Activated CD4-positive, alpha-beta T cell treated with anti-CD3 and anti-CD28 coated beads, Interleukin-2, amount 10 ng/mL, durations not matched to agents 24 days and 14 days (primary cell): Measurements from ENCODE around the gene HOXC11. TPM values are rescaled to one million over a fixed set of nuclear protein-coding genes. Genes with fewer than 3 reads are reported as not detected.

Experiments used
- DNase-seq: peaks from one replicate; pipeline ENCODE4 v3.0.0; 2022
- H3K27ac Mint-ChIP-seq: one replicate; pipeline ENCODE4 v1.8.0; 2022; ENCODE audit warnings: mild to moderate bottlenecking, mixed read lengths
- H3K27me3 Mint-ChIP-seq: one replicate; pipeline ENCODE4 v1.8.0; 2022; ENCODE audit warnings: mixed read lengths
- H3K36me3 Mint-ChIP-seq: one replicate; pipeline ENCODE4 v1.8.0; 2022; ENCODE audit warnings: low read depth, mild to moderate bottlenecking, mixed read lengths
- H3K4me1 Mint-ChIP-seq: one replicate; pipeline ENCODE4 v1.8.0; 2021; ENCODE audit warnings: mixed read lengths
- H3K4me3 Mint-ChIP-seq: one replicate; pipeline ENCODE4 v1.8.0; 2022; ENCODE audit warnings: mild to moderate bottlenecking, moderate library complexity, mixed read lengths
- H3K9me3 Mint-ChIP-seq: one replicate; pipeline ENCODE4 v1.8.0; 2021; ENCODE audit warnings: mixed read lengths
- intact Hi-C: fragments of 100-400 bp; cut with micrococcal nuclease; formaldehyde crosslinking; loops from one replicate; pipeline ENCODE4 v1.15.1; 2023
- total RNA-seq: library from RNA; stranded (reverse); gene quantifications from 2 replicates; pipeline ENCODE4 v1.2.3, GENCODE V29; 2022

Gene HOXC11
- total RNA-seq, 1 donor from 2014 or later, result not detected

GRCh38 chr12:54017878-54018467 is 45.0 kb downstream of the HOXC11 start:
- peak overlapping the region; percentile 37 for H3K27ac Mint-ChIP-seq
- H3K36me3 Mint-ChIP-seq, result peaks cover 2% of the 10 kb centered on the region
- peak; percentile 91 for DNase-seq
- H3K4me3 Mint-ChIP-seq, result peak overlapping the region; percentile 86
- H3K9me3 Mint-ChIP-seq, result no peaks in the 10 kb centered on the region
- H3K4me1 Mint-ChIP-seq, result peaks cover 17% of the 10 kb centered on the region
- H3K27me3 Mint-ChIP-seq, result peaks cover 79% of the 10 kb centered on the region
- intact Hi-C loops, result loop anchor here (1.0 kb wide), 1 partner anchor 12 kb away; no protein-coding TSS in a partner anchor

DNA sequence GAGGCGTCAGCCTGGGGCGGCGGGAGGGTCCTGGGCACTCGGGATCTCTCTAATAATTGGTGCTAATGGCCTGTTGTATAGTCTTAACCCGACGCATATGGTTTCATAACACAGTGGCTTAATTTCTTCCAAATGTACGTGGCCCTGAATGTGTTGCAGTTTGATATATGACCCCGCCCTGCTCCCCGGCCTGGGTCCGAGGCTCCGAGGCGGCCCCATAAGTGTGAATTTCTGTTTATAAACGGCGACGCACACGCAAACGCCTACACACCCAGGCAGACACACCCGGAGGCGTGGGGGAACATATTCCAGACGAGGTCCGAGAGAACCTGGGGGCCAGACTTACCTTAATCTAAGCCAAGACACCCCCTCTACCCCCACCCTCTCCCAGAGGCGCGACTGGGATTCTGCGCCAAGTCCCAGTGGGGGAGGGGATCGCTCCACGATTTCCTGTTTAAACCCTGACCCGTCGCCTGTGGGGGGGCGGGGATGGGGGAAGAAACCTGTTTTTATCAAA is 45.6 kb downstream of the HOXC11 start:
- no peak for DNase-seq
- intact Hi-C loops, result no loop called here
- Mint-ChIP-seq H3K36me3 (peaks cover 2% of the 10 kb centered on the region), H3K27me3 (peaks cover 79% of the 10 kb centered on the region), H3K9me3 (no peaks in the 10 kb centered on the region), H3K4me1 (peaks cover 17% of the 10 kb centered on the region), H3K27ac (no peak overlapping the region), H3K4me3 (peak overlapping the region; percentile 86)

GRCh38 chr12:54019091-54019811 is 46.3 kb downstream of the HOXC11 start:
- peak overlapping the region; percentile 37 for H3K27ac Mint-ChIP-seq
- H3K4me1 Mint-ChIP-seq, result peaks cover 17% of the 10 kb centered on the region
- H3K27me3 Mint-ChIP-seq, result peaks cover 78% of the 10 kb centered on the region
- peaks cover 2% of the 10 kb centered on the region for H3K36me3 Mint-ChIP-seq
- DNase-seq, result no peak
- H3K4me3 Mint-ChIP-seq, result no peak overlapping the region
- intact Hi-C loops, result no loop called here
- no peaks in the 10 kb centered on the region for H3K9me3 Mint-ChIP-seq

- intact Hi-C loops, result no loop called here
- no peak overlapping the region for H3K27ac Mint-ChIP-seq
- no peaks in the 10 kb centered on the region for H3K9me3 Mint-ChIP-seq
- DNase-seq, result no peak
- H3K36me3 Mint-ChIP-seq, result peaks cover 2% of the 10 kb centered on the region
- H3K4me1 Mint-ChIP-seq, result peaks cover 15% of the 10 kb centered on the region
- peaks cover 75% of the 10 kb centered on the region for H3K27me3 Mint-ChIP-seq
- no peak overlapping the region for H3K4me3 Mint-ChIP-seq
These were observed 47.1 kb downstream of the HOXC11 start for GRCh38 chr12:54019924-54020590.

- no peak overlapping the region for H3K27ac Mint-ChIP-seq
These were observed 47.9 kb downstream of the HOXC11 start for GRCh38 chr12:54020591-54021405.

DNA sequence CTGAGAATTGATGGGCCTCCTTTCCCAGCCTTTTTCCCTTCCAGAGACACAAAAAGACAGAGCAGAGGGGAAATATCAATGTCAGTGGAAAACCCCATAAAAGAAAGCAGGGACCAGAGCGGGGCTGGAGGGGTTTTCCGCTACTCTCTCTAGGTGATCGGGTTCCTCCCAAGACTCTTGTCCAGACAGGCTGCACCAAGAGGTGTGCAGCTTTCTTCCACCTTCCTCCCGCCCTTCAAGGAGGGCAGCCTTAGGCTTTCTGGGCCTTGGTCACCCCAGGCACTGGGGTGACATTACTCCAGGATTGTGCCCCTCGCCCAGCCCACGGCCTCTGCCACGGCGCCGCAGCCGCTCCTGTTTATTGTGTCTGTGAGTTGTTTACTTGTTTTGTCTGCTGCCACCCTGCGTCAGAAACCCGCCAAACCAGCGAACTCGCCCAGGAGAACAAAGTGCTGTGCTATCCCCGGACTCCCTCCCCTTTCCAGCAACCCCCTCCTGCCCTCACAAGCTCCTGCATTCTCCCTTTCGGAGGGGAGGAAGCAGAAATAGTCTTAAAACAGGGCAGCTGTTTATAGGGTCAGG is 48.6 kb downstream of the HOXC11 start:
- peaks cover 2% of the 10 kb centered on the region for H3K36me3 Mint-ChIP-seq
- peaks cover 13% of the 10 kb centered on the region for H3K4me1 Mint-ChIP-seq
- intact Hi-C loops, result no loop called here
- H3K9me3 Mint-ChIP-seq, result no peaks in the 10 kb centered on the region
- DNase-seq, result no peak
- no peak overlapping the region for H3K4me3 Mint-ChIP-seq
- H3K27me3 Mint-ChIP-seq, result peaks cover 76% of the 10 kb centered on the region
- H3K27ac Mint-ChIP-seq, result no peak overlapping the region

More at GRCh38 chr12:54020591-54021405, 47.9 kb downstream of the HOXC11 start:
- intact Hi-C loops, result no loop called here
- Mint-ChIP-seq H3K36me3 (peaks cover 2% of the 10 kb centered on the region), H3K4me3 (no peak overlapping the region), H3K9me3 (no peaks in the 10 kb centered on the region), H3K27me3 (peaks cover 75% of the 10 kb centered on the region), H3K4me1 (peaks cover 13% of the 10 kb centered on the region)
- DNase-seq, result no peak

DNA sequence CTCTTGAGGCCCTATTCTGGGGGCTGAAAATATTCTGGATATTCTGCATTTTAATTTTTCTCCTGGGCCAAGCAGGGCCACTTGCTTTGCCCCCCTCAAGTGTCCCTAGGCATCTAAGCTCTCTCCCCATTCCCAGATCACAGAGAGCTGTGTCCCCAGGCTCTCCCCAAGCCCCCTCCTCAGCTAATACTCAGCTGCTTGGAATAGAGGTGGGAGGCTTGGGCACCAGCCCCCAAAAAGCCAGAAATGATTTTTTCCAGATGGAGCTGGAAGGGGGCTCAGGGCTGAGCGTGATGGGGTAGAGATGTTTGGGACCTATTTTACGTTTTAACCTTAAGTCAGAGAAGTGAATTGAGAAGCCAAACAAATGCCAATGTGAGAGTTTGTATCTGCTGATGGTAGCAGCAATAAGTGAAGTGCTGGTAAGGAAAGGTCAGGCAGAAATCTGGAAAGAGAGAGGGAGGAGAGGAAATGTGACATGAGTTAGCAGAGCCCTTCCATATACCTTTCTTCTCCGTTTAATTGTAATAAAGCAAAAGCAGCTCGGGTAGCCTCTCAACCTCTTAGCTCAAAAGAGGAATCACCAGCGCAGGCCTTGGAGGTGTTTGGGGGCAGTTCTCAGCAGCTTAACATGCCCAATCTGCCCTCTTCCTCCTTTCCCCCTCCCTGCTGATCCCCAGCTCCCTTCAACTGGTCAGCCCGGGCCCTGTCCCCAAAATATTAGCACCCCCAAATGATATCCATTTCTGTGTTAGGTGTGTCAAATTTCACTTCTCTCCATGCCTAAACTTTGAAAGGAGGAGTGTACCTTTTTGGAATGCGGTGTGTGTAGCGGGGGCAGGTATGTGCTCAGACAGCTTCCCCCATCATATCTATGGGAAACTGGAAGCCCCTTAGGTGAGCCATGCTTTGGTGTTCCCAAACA is 50.3 kb downstream of the HOXC11 start:
- intact Hi-C loops, result no loop called here

DNA sequence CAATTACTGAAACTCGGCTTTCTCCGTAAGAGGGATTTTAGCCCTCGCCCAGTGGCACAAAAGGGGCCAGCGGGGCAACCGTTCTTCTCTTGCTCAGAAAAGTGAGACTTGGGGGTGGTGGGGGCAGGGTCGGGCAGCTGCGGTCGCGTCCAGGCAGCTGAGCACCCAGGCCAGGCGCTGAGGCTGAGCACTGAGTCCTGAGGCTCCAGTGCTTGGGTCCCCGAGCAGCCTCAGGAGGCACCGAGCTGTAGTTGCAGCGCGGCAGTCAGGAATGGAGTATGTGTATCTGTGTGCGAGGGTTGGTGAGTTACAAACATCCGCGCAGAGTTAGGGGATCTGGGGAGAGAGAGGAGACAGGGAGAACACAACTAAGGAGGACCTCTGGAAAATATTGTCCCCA is 51.2 kb downstream of the HOXC11 start:
- Mint-ChIP-seq H3K27me3 (peaks cover 88% of the 10 kb centered on the region), H3K4me3 (no peak overlapping the region), H3K36me3 (no peaks in the 10 kb centered on the region), H3K4me1 (peaks cover 11% of the 10 kb centered on the region), H3K27ac (no peak overlapping the region), H3K9me3 (no peaks in the 10 kb centered on the region)
- no peak for DNase-seq
- intact Hi-C loops, result no loop called here

More for the DNA sequence above, 50.3 kb downstream of the HOXC11 start:
- peaks cover 10% of the 10 kb centered on the region for H3K4me1 Mint-ChIP-seq
- no peaks in the 10 kb centered on the region for H3K36me3 Mint-ChIP-seq
- H3K27me3 Mint-ChIP-seq, result peaks cover 81% of the 10 kb centered on the region
- no peaks in the 10 kb centered on the region for H3K9me3 Mint-ChIP-seq
- DNase-seq, result no peak
- no peak overlapping the region for H3K27ac Mint-ChIP-seq
- H3K4me3 Mint-ChIP-seq, result no peak overlapping the region

GRCh38 chr12:54024581-54025305 is 51.8 kb downstream of the HOXC11 start:
- Mint-ChIP-seq H3K4me1 (peaks cover 14% of the 10 kb centered on the region), H3K27me3 (peaks cover 88% of the 10 kb centered on the region), H3K9me3 (no peaks in the 10 kb centered on the region), H3K27ac (no peak overlapping the region), H3K4me3 (no peak overlapping the region), H3K36me3 (no peaks in the 10 kb centered on the region)
- no peak for DNase-seq
- intact Hi-C loops, result no loop called here

- peaks cover 11% of the 10 kb centered on the region for H3K4me1 Mint-ChIP-seq
- H3K36me3 Mint-ChIP-seq, result no peaks in the 10 kb centered on the region
- no peak overlapping the region for H3K4me3 Mint-ChIP-seq
- no peak for DNase-seq
- H3K27ac Mint-ChIP-seq, result no peak overlapping the region
- H3K27me3 Mint-ChIP-seq, result peaks cover 87% of the 10 kb centered on the region
- intact Hi-C loops, result no loop called here
- H3K9me3 Mint-ChIP-seq, result no peaks in the 10 kb centered on the region
These were observed 52.8 kb downstream of the HOXC11 start for GRCh38 chr12:54025499-54026405.

DNA sequence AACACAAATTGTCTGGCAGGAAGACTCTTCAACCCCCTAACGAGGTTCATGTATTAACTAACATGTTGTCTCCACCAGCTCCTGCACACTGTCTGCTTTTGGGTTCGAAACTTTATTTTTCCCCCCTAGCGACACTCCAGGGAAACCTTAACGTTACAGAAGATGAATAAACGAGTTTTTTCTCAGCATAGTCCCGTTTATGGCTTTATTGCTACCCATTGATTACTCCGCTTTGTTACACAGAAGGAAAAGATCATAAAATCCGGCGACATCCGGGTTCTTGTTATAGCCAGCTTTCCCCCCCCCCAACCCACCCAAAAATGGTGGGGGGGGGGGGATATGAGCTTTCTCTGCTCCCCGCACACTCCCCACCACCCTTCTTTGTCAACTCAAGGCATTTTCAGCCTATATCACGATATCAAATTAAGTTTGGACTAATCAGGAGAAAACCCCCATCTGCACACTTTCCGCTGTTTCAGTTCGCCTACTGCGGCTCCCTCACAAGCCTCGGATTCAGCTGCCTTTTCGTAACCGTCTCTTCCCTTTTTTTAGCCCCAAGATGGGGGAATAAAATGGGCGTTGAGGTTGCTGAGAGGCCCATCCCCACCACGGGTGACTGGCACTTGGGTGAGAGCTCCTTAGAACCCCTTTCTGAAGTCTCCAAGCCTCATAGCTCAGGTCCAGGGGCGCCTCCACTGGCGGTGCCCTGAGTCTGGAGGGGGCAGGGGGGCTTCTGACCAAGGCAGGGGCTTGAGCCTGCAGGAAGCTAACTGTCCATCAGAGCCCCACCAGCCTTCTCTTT is 53.9 kb downstream of the HOXC11 start:
- H3K27me3 Mint-ChIP-seq, result peaks cover 86% of the 10 kb centered on the region
- no peak for DNase-seq
- H3K9me3 Mint-ChIP-seq, result no peaks in the 10 kb centered on the region
- H3K27ac Mint-ChIP-seq, result no peak overlapping the region
- intact Hi-C loops, result no loop called here
- H3K4me1 Mint-ChIP-seq, result peaks cover 11% of the 10 kb centered on the region
- H3K4me3 Mint-ChIP-seq, result no peak overlapping the region
- no peaks in the 10 kb centered on the region for H3K36me3 Mint-ChIP-seq
